SJSA1 (cell line): ENCODE results near the gene PRCD. TPM values are rescaled to one million over a fixed set of nuclear protein-coding genes. Genes with fewer than 3 reads are reported as not detected.

ENCODE experiments used
- total RNA-seq: library from RNA; depleted of rRNA; stranded (reverse); fragments of >200 nt; shearing (Covaris generic); gene quantifications from 2 replicates; pipeline ENCODE4 v1.2.3, GENCODE V29; 2014; rRNA removed

PRCD gene
- total RNA-seq, 1 experiment from 2014 or later, result 0.13 TPM

Other genes with a start within 250 kb of the PRCD start
- 2.0 and 4.7 TPM in 2 replicates for gene QRICH2, start 231.8 kb upstream of the PRCD start, total RNA-seq
- 49.4 and 65.4 TPM in 2 replicates for gene PRPSAP1, start 186.1 kb upstream of the PRCD start, total RNA-seq
- gene SPHK1, start 155.4 kb upstream of the PRCD start, total RNA-seq, result 135 and 173 TPM in 2 replicates
- 18.6 and 29.7 TPM in 2 replicates for gene UBE2O, start 86.9 kb upstream of the PRCD start, total RNA-seq
- not detected in 2 replicates for gene AANAT, start 72.4 kb upstream of the PRCD start, total RNA-seq
- 5.8 and 9.2 TPM in 2 replicates for gene RHBDF2, start 38.6 kb upstream of the PRCD start, total RNA-seq
- 4.4 and 5.2 TPM in 2 replicates for gene CYGB, start 2.3 kb upstream of the PRCD start, total RNA-seq
- 0.84 TPM in 1 of 2 replicates, not detected in the other for gene ST6GALNAC2, start 45.8 kb downstream of the PRCD start, total RNA-seq
- gene ST6GALNAC1, start 103.7 kb downstream of the PRCD start, total RNA-seq, result not detected in 2 replicates
- 362 and 546 TPM in 2 replicates for gene MXRA7, start 170.9 kb downstream of the PRCD start, total RNA-seq
- 48.4 and 97.4 TPM in 2 replicates for gene JMJD6, start 186.6 kb downstream of the PRCD start, total RNA-seq
- 52.3 and 59.4 TPM in 2 replicates for gene METTL23, start 186.8 kb downstream of the PRCD start, total RNA-seq
- 376 and 384 TPM in 2 replicates for gene SRSF2, start 197.3 kb downstream of the PRCD start, total RNA-seq
- gene MFSD11, start 198.1 kb downstream of the PRCD start, total RNA-seq, result 21.5 and 37.3 TPM in 2 replicates